HG03432 (cell line): Measurements from ENCODE around the gene FBXO2.

Source experiments
- ATAC-seq: cut with Tn5 transposase; IDR thresholded peaks from one replicate; pipeline ENCODE4 v1.9.1; 2021; ENCODE audit warnings: mild to moderate bottlenecking, moderate library complexity; ENCODE audit not compliant: unreplicated experiment

The FBXO2 gene

GRCh38 chr1:11599891-11600576 lies 54.2 kb downstream of the FBXO2 start:
- ATAC-seq, result no peak

- no peak for ATAC-seq
Observed at GRCh38 chr1:11598461-11598860, 55.8 kb downstream of the FBXO2 start.
